ENCODE measurements around the gene BMP6.

DNA sequence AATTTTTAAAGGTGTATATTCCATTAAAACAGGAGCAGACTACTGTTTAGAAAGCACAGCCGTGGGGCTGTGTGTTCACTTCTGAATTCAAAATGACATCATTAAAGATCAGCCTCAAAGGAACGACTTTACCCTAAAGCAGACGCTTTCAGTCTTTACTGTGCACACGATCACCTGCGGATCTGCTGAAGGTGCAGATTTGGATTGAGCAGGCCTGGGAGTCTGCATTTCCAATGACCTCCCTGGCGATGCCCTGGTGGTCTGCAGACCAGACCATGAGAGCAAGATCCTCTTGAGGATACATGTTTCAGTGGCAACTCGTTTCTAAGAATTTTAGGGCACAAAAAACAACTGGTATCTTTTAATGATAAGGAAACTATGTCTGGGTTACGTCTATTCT, 157.5 kb downstream of the BMP6 start:
- TF ChIP-seq POLR2A (IDR thresholded peaks at IDR 0.05): no peak
- TF ChIP-seq EP300 (IDR thresholded peaks at IDR 0.05): no peak
- TF ChIP-seq, protein P1, sequence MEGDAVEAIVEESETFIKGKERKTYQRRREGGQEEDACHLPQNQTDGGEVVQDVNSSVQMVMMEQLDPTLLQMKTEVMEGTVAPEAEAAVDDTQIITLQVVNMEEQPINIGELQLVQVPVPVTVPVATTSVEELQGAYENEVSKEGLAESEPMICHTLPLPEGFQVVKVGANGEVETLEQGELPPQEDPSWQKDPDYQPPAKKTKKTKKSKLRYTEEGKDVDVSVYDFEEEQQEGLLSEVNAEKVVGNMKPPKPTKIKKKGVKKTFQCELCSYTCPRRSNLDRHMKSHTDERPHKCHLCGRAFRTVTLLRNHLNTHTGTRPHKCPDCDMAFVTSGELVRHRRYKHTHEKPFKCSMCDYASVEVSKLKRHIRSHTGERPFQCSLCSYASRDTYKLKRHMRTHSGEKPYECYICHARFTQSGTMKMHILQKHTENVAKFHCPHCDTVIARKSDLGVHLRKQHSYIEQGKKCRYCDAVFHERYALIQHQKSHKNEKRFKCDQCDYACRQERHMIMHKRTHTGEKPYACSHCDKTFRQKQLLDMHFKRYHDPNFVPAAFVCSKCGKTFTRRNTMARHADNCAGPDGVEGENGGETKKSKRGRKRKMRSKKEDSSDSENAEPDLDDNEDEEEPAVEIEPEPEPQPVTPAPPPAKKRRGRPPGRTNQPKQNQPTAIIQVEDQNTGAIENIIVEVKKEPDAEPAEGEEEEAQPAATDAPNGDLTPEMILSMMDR (IDR thresholded peaks at IDR 0.05): no peak
